ENCODE results near the gene ACADVL.

Gene ACADVL

DNA sequence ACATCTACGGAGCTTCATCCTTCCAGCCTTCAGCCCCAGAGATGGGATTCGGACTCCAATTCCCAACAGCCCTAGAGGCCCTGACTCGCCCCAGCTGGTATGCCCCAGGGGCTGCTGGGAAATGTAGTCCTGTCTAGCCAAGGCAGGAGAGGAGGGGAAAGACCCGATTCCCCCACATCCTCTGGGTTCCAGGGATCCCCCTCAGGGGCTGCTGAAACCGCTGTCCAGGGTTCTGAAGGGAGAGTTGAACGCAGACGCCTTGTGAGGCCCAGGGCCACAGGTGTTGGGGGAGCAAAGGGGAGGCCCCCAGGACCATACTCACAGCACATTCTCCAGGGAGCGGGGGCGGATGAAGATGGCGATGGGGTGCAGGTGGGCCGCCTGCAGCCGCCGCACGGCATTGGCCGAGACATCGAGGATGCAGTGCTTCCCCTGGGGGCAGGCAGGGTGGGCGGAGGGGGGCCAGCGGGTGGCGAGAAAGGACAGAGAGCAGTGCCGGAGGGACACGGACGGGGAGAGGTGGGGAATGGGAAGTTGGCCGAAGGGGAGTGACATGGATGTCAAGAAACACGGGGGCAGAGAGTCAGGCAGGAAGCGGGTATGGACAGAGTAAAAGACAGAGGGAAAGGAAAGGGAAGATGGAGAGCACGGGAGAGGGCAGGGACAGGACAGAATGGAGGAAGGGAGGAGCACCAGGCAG lies 28.0 kb upstream of the ACADVL start:
- DNase-seq: no peak

DNA sequence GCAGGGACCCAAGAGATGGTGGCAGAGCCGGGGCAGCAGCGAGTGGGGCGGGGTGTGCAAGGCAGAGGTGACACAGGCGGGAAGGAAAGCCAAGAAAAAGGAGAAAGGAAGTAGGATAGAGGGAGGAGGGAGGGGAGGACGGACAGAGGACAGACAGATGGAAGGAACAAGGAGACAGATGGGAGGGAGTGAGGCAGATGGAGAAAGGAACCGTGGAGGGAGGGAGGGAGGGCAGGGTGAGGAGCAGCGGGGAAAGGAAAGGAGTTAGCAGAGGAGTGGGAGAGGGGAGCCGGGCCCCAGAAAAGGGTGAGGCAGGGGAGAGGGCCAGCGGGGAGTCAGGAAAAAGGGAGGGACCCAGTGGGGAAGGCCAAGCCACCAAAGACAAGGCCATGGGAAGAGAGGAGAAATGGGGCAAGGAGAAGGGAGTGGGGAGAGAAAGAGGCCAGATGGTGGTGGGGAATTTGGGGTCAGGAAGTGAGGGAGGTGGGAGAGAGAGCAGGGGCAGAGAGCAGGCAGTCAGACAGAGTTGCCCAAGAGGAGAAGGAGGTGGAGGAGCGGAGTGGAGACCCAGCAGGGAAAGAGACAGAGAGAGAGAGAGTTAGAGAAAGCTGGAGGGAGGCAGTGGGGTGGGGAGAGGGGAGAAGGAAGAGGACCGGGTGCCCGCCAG lies 27.3 kb upstream of the ACADVL start:
- DNase-seq: no peak

GRCh38 chr17:7195971-7196370 lies 23.8 kb upstream of the ACADVL start:
- DNase-seq: no peak

DNA sequence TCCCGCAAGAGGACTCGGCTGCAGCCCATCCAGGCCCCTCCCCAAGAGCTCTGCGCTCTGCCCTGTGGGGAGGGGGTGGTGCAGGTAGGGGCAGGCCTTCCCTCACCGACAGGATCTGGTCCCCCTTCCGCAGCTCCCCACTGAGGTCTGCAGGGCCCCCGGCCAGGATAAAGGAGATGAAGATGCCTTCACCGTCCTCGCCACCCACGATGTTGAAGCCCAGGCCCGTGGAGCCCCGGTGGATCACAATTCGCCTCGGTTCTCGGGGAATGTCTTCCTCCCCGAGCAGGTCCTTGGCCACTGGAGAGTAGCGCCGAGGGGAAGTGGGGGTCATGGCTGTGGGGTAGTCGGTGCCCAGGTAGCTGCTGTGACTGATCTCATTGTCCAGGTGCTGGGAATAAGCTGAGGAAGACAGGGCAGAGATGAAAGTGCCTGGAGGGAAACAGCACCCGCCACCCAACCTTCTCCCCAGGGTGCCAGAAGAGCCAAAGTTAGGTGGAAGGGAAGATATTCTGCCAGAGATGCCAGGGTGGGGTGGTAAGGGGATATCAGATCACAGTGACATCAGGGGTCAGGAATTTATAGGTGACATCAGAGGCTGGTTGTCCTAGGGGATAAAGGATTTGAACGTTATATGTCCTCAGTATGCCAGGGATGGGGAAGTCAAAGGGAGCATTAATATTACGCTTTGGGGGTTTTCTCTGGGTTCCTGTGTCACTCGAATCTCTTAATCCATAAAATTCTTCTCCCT lies 22.9 kb upstream of the ACADVL start:
- DNase-seq: no peak

GRCh38 chr17:7203391-7203790 lies 16.3 kb upstream of the ACADVL start:
- no peak for DNase-seq

- no peak for DNase-seq
Measured at GRCh38 chr17:7204336-7204735, 15.4 kb upstream of the ACADVL start.

- peak; percentile 76 for DNase-seq
Measured at GRCh38 chr17:7204828-7205461, 14.8 kb upstream of the ACADVL start.

DNA sequence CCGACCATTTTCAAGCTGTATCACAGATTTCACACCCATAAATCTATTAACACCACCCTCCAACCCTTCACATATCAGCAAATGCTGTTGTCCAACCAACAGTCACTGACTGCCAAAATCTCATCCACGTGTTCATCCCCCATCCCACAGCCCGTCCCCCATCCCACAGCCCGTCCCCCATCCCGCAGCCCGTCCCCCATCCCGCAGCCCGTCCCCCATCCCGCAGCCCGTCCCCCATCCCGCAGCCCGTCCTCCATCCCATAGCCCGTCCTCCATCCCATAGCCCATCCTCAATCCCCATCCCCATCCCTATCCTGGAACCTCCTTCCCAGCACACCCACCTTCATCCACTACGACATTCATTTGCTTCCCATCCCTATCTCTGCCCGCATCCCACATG lies 14.2 kb upstream of the ACADVL start:
- DNase-seq: no peak

GRCh38 chr17:7207120-7208001 lies 12.4 kb upstream of the ACADVL start:
- no peak for DNase-seq

DNA sequence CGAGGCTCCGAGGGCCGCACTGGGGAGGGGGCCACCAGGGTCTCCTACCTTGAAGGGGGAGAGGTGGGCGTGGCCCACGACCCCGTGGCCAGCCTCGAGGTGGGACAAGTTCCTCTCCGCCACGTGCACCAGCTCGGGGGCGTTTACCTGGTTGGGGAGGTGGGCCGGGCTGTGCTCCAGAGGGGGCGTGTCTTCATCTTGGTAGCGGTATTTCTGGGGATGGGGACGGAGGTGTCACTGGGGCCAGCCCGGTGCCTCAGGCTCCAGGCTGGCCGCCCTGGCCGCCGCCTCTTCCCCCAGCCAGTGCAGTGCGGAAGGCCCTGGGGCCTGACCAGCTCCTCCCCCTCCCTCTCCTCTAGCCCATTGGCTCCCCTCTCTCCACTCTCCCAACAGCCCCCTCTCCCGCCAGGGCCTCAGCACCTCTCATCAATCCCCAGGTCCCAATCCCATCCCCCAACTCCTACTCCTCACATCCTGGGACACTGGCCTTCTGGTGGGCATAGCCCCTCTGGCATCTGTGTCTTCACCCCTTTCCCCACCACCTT lies 11.6 kb upstream of the ACADVL start:
- DNase-seq: no peak

DNA sequence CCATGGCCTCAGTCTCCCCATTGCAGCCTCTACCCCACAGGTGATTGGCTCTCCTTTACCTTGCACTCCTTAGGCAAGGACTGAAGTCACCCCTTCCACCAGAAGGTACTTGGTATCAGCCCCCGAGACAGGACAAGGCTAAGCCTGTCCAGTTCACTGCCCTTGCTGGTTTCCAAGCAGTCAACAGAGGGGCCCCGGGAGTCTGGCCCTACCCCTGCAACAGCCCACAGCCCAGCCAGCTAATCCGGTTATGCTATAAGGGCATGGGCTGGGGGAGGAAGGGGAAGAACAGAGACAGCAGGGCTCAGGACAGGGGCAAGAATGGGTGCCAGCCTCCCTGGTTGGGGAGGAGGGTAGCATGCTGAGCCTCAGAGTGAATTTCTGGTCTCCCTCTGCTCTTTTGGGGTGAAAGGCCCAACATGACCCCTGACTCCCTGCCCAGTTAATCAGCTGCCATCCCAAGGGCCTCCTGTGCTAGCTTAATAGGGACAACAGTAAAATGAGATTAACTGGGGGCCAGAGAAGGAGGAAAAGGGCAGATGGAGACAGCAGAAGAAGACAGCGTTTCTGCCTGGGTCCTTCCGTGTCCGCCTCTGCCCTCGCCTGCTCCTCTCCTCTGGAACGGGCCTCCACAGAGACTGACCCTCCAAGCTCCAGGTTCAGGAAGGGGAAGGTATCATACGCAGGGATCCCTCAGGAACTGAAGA lies 10.8 kb upstream of the ACADVL start:
- no peak for DNase-seq

DNA sequence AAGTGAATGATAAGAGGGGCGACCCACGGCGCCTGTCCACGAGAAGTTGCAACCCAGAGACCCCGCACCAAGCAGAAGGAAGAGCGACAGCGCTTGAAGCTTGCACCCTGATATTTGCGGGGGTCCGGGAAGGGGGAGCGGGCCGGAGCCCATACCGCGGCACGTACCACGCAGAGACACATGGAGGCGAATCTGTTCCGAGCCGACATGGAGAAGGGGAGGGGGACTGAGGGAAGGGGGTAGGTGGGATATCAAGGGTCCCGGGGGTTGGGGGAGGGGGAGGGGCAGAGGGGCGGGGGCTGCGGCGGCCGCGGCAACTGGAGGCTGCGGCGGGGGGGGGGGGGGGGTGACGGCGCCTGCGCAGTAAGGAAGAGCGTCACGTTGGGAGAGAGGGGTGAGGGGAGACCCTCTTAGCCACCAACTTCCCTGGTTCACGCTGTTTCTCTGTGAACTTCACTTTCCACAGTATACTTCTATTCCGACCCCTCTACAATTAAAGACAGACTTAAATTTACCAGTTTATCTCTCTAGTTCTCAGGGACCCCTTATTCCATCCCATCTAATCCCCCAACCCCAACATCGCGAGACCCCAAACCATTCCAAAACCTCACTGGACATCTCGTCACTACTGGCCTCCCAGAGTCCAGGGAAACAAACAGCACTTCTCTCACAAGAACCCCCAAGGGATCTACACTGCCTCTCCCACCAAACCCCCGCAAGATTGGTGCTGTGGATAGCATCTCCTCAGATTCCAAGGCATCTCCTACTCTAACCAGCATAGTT lies 8.1 kb upstream of the ACADVL start:
- no peak for DNase-seq

GRCh38 chr17:7213895-7214299 lies 5.8 kb upstream of the ACADVL start:
- peak; percentile 63 for DNase-seq

DNA sequence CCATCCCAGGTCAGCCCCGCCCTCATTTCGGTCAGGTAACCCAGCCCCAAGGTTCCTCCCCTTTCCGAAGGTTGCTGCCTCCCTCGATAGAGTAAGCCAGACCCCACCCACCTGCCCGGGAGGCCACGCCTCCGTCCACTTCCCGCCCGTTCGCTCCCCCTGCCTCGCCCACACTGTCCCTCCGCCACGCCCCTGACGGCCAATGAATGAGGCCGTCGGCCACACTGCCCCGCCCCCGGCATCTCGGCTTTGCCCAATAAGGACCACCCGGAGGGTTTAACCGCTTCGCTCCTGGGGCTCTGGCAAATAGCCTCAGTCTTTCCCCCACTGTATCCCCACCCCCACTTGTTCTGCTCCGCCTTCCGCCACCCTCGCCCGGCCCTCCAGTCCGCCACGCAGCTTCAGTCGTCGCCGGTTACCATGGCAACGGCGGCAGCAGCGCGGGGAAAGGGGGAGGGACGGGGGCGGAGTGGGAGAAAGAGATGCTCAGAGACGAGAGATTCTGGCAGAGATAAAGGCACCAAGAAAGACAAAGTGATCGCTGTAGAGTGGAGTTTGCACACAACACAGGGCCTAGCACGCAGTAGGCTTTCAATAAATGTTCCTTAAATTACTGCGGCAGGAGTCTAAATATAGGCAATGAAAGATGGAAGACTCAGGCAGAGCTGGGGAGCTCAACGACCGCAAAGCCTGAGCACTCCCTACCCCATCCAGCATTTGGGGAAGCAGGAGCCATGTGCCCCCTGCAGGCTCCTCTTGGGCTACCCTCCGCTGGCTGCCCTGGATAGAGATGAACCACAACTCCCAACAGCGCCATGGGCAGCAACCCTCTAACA lies 5.2 kb upstream of the ACADVL start:
- DNase-seq: peak; percentile 93

GRCh38 chr17:7215136-7215638 lies 4.6 kb upstream of the ACADVL start:
- no peak for DNase-seq

GRCh38 chr17:7215652-7216180 lies 4.0 kb upstream of the ACADVL start:
- no peak for DNase-seq

DNA sequence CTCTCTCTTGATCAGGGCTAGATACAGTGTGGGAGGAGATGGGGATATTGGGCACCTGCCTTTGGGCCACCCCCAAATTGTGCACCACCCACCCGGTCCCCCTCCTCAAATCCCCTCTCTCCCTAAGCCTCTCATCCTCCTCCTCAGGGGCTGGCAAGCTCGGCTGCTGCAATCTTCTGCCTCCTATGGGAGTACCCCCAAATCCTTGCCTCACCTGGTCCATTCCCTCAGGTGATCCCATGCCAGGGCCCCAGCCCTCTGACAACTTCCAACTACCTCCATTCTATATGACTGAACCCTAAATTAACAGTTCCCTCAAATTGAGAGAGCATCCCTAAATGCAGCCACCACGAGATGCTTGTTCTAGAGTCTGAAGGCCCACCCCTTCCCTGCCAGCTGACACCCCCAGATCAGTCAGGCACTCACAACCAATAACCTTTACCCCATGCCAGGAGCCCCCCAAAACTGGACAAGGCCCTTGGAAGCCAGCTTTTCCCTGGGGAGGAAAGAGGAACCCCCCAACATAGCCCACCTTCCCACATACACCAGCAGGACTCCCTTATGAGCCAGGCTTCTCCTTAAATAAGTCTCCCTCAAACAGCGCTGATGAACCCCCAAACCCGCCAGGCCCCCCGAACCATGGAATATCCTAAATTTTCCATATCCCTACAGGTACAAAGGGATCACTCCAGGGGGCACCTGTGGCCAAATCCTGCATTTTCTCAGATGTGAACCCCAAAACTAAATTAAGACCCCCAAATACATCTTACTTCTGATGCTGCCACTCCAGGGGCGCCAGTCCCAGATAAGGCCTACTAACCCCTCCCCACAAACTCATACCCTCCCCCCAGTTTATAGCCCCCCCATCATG lies 3.3 kb upstream of the ACADVL start:
- DNase-seq: no peak

Measured in NCI-H226 (cell line).